Stomach (tissue), 9 donors: Measurements from ENCODE around the gene IFNGR2. TPM values are rescaled to one million over a fixed set of nuclear protein-coding genes. Genes with fewer than 3 reads are reported as not detected.
A peak's percentile ranks its signal among the peaks of the same experiment; 100 is the strongest.

Source experiments
- DNase-seq, 2 donors: peaks; one replicate each; pipeline versions ENCODE4 v3.0.0 to v3.0.0-alpha.2; 2013 to 2019
- H3K27ac ChIP-seq, 5 donors: fragments of 200-600 bp in 4 of 5; sonication (generic) in 4 of 5; one replicate each; pipeline ENCODE4 v1.5.1; 2013 to 2019; ENCODE audit warnings: mild to moderate bottlenecking in 1 of 5, moderate library complexity in 1 of 5
- H3K27me3 ChIP-seq, 3 donors: fragments of 200-600 bp; sonication (generic); one replicate each; pipeline ENCODE4 v1.5.1; 2017 to 2019; ENCODE audit warnings: mixed run types in 1 of 3
- H3K36me3 ChIP-seq, 4 donors: fragments of 200-600 bp; sonication (generic); 1 replicate in 3 of 4; 2 replicates in 1 of 4; pipeline ENCODE4 v1.5.1; 2016 to 2019
- H3K4me1 ChIP-seq, 4 donors: fragments of 200-600 bp; sonication (generic); one replicate each; pipeline ENCODE4 v1.5.1; 2016 to 2019
- H3K4me3 ChIP-seq, 4 donors: fragments of 200-600 bp; sonication (generic) in 3 of 4; one replicate each; pipeline ENCODE4 v1.5.1; 2016 to 2019; ENCODE audit warnings: mild to moderate bottlenecking in 1 of 4
- H3K9me3 ChIP-seq, 4 donors: fragments of 200-600 bp; sonication (generic); one replicate each; pipeline ENCODE4 v1.5.1; 2016 to 2019
- EP300 ChIP-seq: sonication (generic); formaldehyde crosslinking; IDR thresholded peaks from one replicate; pipeline ENCODE4 v1.6.1; 2017; ENCODE audit warnings: antibody characterized with exemption
- POLR2A ChIP-seq, 4 donors: fragments of 450-650 bp; IDR thresholded peaks; one replicate each; pipeline ENCODE4 v1.6.1; 2016; ENCODE audit warnings: antibody characterized with exemption in 4 of 4, control low read depth in 2 of 4, mild to moderate bottlenecking in 1 of 4, moderate library complexity in 1 of 4
- POLR2AphosphoS5 ChIP-seq, 3 donors: sonication (generic); formaldehyde crosslinking; IDR thresholded peaks; one replicate each; pipeline ENCODE4 v1.6.1; 2016; ENCODE audit warnings: antibody characterized with exemption in 3 of 3
- WGBS, 5 donors: extraction: QIAGEN DNeasy Blood & Tissue Kit in 3 of 5; methylation state at CpG; one replicate each; pipeline versions ENCODE4 v1.1.5 to v1.1.7; 2013 to 2018; 5-methylcytosine and 5-hydroxymethylcytosine counted together
- intact Hi-C: fragments of 100-400 bp; cut with DNase I; formaldehyde crosslinking; loops from one replicate; pipeline ENCODE4 v1.15.1; 2023; ENCODE audit warnings: low total_unique reads
- polyA plus RNA-seq, 3 donors: library from polyadenylated mRNA; stranded (reverse); fragments of 200-250 nt; gene quantifications; one replicate each; pipeline ENCODE4 v1.2.3, GENCODE V29; 2013
- total RNA-seq, 5 donors: library from RNA; depleted of rRNA; stranded (reverse); fragments of >200 nt; gene quantifications; one replicate each; pipeline versions ENCODE4 v1.1.0 to v1.2.3, GENCODE V29; 2014 to 2016
- TF ChIP-seq, protein P1 (sequence below), 7 experiments: fragments of 450-650 bp in 4 of 7; fragments of 200-600 bp in 3 of 7; sonication (generic) in 3 of 7; IDR thresholded peaks; one replicate each; pipeline ENCODE4 v1.5.1; 2016 to 2019; ENCODE audit warnings: antibody characterized with exemption in 7 of 7, control low read depth in 2 of 7, mild to moderate bottlenecking in 1 of 7
- donor health status: healthy with polysubstance abuse.
- donor health status: Bipolar disorder and iron deficiency.
- donor health status: healthy.

IFNGR2 gene
- total and polyA plus RNA-seq, 8 donors, result 35.2 to 89.3 (median 59.3) TPM

DNA sequence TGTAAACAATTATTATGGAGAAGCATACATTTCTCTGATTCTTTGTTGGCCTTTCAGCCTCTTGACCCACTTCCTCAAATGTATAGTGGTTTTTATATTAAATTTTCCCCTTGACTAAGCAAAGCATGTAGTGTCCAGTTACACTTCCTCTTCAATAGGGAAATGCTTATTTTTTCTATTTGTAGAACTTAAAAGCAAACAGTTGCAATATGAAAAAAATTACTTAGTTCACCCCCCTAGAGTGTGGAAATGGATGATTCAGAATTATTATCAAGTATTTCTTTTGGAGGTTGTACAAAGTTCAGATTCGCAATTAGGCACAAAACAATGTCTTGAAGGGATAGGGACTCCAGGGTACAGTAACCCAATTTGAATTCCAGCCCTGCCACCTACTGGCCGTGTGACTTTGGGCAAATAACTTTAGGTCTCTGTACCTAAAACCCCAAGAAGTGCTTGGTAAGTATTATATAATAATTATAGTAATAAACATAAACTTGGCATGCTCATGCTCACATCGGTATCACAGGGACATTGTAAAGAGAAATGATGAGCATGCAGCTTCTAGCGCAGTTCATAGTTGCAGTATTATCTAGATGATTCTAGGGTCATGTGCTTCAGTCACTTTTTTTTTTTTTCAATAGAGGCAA is 28.6 kb upstream of the IFNGR2 start:
- DNase-seq, result peak; percentile 58 to 77
- peaks cover 0 to 25% (median 5%) of the 10 kb centered on the region in 4 donors for H3K4me1 ChIP-seq
- H3K9me3 ChIP-seq, result no peaks in the 10 kb centered on the region
- H3K27ac ChIP-seq, result peak overlapping the region in 3 of 5 donors; percentile 12 to 74 (median 52)
- intact Hi-C loops, result loop anchor here (10.0 kb wide), 1 partner anchor 170 kb away; no protein-coding TSS in a partner anchor
- H3K4me3 ChIP-seq, result no peak overlapping the region
- 12 to 21% (median 13%) methylated on average over 4 of the region's 4 CpGs for WGBS, 5 donors
- no peaks in the 10 kb centered on the region for H3K27me3 ChIP-seq
- TF ChIP-seq POLR2A (IDR thresholded peaks at IDR 0.05) (no peak), POLR2AphosphoS5 (IDR thresholded peaks at IDR 0.05) (peak in 1 of 3 donors; percentile 29), EP300 (no peak)
- TF ChIP-seq, protein P1, sequence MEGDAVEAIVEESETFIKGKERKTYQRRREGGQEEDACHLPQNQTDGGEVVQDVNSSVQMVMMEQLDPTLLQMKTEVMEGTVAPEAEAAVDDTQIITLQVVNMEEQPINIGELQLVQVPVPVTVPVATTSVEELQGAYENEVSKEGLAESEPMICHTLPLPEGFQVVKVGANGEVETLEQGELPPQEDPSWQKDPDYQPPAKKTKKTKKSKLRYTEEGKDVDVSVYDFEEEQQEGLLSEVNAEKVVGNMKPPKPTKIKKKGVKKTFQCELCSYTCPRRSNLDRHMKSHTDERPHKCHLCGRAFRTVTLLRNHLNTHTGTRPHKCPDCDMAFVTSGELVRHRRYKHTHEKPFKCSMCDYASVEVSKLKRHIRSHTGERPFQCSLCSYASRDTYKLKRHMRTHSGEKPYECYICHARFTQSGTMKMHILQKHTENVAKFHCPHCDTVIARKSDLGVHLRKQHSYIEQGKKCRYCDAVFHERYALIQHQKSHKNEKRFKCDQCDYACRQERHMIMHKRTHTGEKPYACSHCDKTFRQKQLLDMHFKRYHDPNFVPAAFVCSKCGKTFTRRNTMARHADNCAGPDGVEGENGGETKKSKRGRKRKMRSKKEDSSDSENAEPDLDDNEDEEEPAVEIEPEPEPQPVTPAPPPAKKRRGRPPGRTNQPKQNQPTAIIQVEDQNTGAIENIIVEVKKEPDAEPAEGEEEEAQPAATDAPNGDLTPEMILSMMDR (IDR thresholded peaks at IDR 0.05), result peak in 5 of 7 experiments; percentile 27 to 67 (median 49)
- no peaks in the 10 kb centered on the region for H3K36me3 ChIP-seq

DNA sequence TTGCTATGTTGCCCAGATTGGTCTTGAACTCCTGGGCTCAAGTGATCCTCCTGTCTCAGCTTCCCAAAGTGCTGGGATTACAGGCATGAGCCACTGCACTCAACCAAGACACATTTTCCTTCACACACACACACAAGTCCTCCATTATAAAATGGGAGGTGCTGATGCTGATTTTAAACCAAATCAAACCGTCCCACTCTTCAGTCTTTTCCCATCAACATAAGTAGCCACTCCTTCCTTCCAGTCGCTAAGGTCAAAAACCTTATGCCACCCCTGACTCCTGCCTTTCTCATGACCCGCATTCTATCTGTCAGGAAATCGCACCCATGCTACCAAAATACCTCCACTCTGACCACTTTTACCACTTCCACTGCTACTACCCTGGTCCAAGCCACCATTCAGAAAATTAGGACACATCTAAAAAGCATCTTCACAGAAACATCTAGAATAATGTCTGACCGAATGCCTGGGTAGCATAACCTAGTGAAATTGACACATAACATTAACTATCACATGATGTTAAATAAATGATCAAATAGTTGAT is 28.0 kb upstream of the IFNGR2 start:
- Histone ChIP-seq H3K27ac (peak overlapping the region in 3 of 5 donors; percentile 1 to 74 (median 38)), H3K4me3 (no peak overlapping the region), H3K27me3 (no peaks in the 10 kb centered on the region), H3K4me1 (peaks cover 2 to 31% (median 10%) of the 10 kb centered on the region in 4 donors), H3K36me3 (no peaks in the 10 kb centered on the region), H3K9me3 (no peaks in the 10 kb centered on the region)
- 63 to 72% (median 68%) methylated on average over 5 of the region's 5 CpGs for WGBS, 5 donors
- intact Hi-C loops, result loop anchor here (10.0 kb wide), 1 partner anchor 170 kb away; no protein-coding TSS in a partner anchor
- DNase-seq, result no peak
- TF ChIP-seq, protein P1 (IDR thresholded peaks at IDR 0.05), result no peak
- TF ChIP-seq POLR2AphosphoS5 (IDR thresholded peaks at IDR 0.05), result no peak
- TF ChIP-seq POLR2A (IDR thresholded peaks at IDR 0.05), result no peak
- no peak for TF ChIP-seq EP300

DNA sequence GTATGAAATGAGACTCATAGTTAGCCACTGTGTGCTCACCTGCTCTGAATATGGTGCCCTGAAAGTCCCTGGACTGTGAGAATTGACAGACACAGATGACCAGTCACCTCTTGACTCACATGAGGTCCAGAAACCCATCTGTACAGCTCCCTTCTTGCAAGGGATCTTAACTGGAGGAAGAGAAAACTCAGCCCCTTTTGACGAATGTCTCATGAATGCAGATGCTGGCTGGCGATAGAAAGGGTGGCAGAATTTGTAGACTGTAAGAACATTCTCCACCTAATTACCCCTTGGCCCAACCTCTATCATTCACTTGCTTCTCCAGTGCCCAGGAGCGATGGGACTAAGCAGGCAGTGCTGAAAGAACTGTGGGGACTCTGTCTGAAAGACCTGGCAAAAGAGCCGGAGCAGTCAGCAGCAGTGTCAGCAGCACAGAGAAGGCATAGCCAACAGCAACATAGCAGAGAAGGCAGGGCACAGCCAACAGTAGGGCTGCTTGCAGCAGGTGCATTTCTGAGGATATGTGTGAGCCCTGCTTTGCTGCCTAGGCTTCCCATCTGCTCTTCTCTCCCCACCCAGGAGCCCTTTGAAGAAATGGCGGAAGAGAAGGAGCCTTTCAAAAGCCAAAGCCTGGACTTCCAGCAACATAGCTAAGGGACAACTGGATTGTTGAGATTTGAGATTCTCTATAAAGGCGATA is 25.8 kb upstream of the IFNGR2 start:
- Histone ChIP-seq H3K27me3 (no peaks in the 10 kb centered on the region), H3K36me3 (no peaks in the 10 kb centered on the region), H3K4me3 (no peak overlapping the region), H3K9me3 (no peaks in the 10 kb centered on the region), H3K4me1 (peaks cover 12 to 53% (median 22%) of the 10 kb centered on the region in 4 donors), H3K27ac (no peak overlapping the region)
- no peak for DNase-seq
- TF ChIP-seq EP300, result no peak
- WGBS, 5 donors, result 83 to 91% (median 88%) methylated on average over 6 of the region's 6 CpGs
- intact Hi-C loops, result loop anchor here (10.0 kb wide), 1 partner anchor 173 kb away; no protein-coding TSS in a partner anchor

DNA sequence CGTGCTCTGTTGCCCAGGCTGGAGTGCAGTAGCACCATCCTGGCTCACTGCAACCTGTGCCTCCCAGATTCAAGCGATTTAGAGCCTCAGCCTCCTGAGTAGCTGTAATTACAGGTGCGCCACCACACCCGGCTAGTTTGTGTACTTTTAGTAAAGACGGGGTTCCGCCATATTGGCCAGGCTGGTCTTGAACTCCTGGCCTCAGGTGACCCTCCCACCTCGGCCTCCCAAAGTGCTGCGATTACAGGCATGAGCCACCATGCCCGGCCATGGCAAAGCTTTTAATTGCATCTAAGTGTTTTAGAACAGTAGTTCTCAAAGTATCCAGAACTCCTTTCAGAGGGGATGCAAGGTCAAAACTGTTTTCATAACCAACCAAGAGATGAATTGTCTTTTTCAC is 25.1 kb upstream of the IFNGR2 start:
- Histone ChIP-seq H3K27ac (no peak overlapping the region), H3K27me3 (no peaks in the 10 kb centered on the region), H3K4me1 (peaks cover 19 to 59% (median 29%) of the 10 kb centered on the region in 4 donors), H3K36me3 (no peaks in the 10 kb centered on the region), H3K9me3 (no peaks in the 10 kb centered on the region), H3K4me3 (no peak overlapping the region)
- no peak for DNase-seq
- intact Hi-C loops, result loop anchor here (10.0 kb wide), 1 partner anchor 173 kb away; no protein-coding TSS in a partner anchor
- TF ChIP-seq, protein P1 (IDR thresholded peaks at IDR 0.05), result no peak
- TF ChIP-seq EP300 (no peak), POLR2AphosphoS5 (IDR thresholded peaks at IDR 0.05) (no peak), POLR2A (IDR thresholded peaks at IDR 0.05) (no peak)
- WGBS, 5 donors, result 85 to 93% (median 90%) methylated on average over 9 of the region's 9 CpGs
